Mesenchymal stem cell (in vitro differentiated cells and primary cell): Measurements from ENCODE around the gene KAT8.

Source experiments
- DNase-seq: peaks from one replicate; pipeline ENCODE4 v3.0.0-alpha.2; 2013
- H2AFZ ChIP-seq: one replicate; pipeline ENCODE4 v1.6.1; 2013; ENCODE audit warnings: low read depth, mild to moderate bottlenecking, control low read depth, inconsistent platforms, low read length, moderate library complexity
- H2AK5ac ChIP-seq: 2 replicates; pipeline ENCODE4 v1.6.1; 2013; ENCODE audit warnings: low read length, moderate library complexity, mild to moderate bottlenecking, inconsistent platforms; ENCODE audit not compliant: severe bottlenecking
- H2BK120ac ChIP-seq: one replicate; pipeline ENCODE4 v1.6.1; 2013; ENCODE audit warnings: low read depth, mild to moderate bottlenecking, inconsistent platforms, low read length, moderate library complexity
- H2BK12ac ChIP-seq, 2 experiments: one replicate each; pipeline ENCODE4 v1.6.1; 2013; ENCODE audit warnings: inconsistent platforms in 2 of 2, low read length in 2 of 2, mild to moderate bottlenecking in 2 of 2, moderate library complexity in 2 of 2, control low read depth in 1 of 2
- H2BK15ac ChIP-seq: one replicate; pipeline ENCODE4 v1.6.1; 2013; ENCODE audit warnings: mild to moderate bottlenecking, low read depth, inconsistent platforms; ENCODE audit not compliant: poor library complexity, severe bottlenecking
- H2BK5ac ChIP-seq: 2 replicates; pipeline ENCODE4 v1.6.1; 2013; ENCODE audit warnings: low read depth, mild to moderate bottlenecking, low read length, control low read depth, inconsistent platforms; ENCODE audit not compliant: poor library complexity, severe bottlenecking
- H3K14ac ChIP-seq, 2 experiments: one replicate each; pipeline ENCODE4 v1.6.1; 2013; ENCODE audit warnings: inconsistent platforms in 2 of 2, low read length in 2 of 2, control low read depth in 1 of 2, mild to moderate bottlenecking in 1 of 2, moderate library complexity in 1 of 2
- H3K18ac ChIP-seq, 2 experiments: one replicate each; pipeline ENCODE4 v1.6.1; 2013; ENCODE audit warnings: inconsistent platforms in 2 of 2, low read length in 2 of 2, control low read depth in 1 of 2, low read depth in 1 of 2, mild to moderate bottlenecking in 1 of 2
- H3K23ac ChIP-seq, 2 experiments: one replicate each; pipeline ENCODE4 v1.6.1; 2013; ENCODE audit warnings: inconsistent platforms in 2 of 2, low read length in 2 of 2, mild to moderate bottlenecking in 2 of 2, moderate library complexity in 2 of 2, control low read depth in 1 of 2
- H3K27ac ChIP-seq: 2 replicates; pipeline ENCODE4 v1.5.1; 2013; ENCODE audit warnings: mild to moderate bottlenecking, moderate library complexity, low read length, control low read depth, inconsistent platforms; ENCODE audit not compliant: poor library complexity, severe bottlenecking
- H3K27me3 ChIP-seq, 2 experiments: 2 replicates each; pipeline versions ENCODE4 v1.6.1 to v1.7.0; 2013; ENCODE audit warnings: low read length in 2 of 2, mild to moderate bottlenecking in 2 of 2, moderate library complexity in 2 of 2, control low read depth in 1 of 2, inconsistent platforms in 1 of 2; ENCODE audit not compliant: control insufficient read depth in 1 of 2, insufficient read depth in 1 of 2
- H3K36me3 ChIP-seq, 2 experiments: 2 replicates each; pipeline versions ENCODE4 v1.6.1 to v1.7.0; 2013; ENCODE audit warnings: low read length in 2 of 2, control low read depth in 1 of 2, inconsistent platforms in 1 of 2, low read depth in 1 of 2, mild to moderate bottlenecking in 1 of 2; ENCODE audit not compliant: insufficient read depth in 2 of 2, control insufficient read depth in 1 of 2
- H3K4ac ChIP-seq, 2 experiments: one replicate each; pipeline ENCODE4 v1.6.1; 2013; ENCODE audit warnings: inconsistent platforms in 2 of 2, low read length in 2 of 2, mild to moderate bottlenecking in 2 of 2, moderate library complexity in 2 of 2, control low read depth in 1 of 2, low read depth in 1 of 2
- H3K4me1 ChIP-seq: 2 replicates; pipeline ENCODE4 v1.6.1; 2013; ENCODE audit warnings: low read depth, low read length, control low read depth; ENCODE audit not compliant: control insufficient read depth, insufficient read depth
- H3K4me2 ChIP-seq: 2 replicates; pipeline ENCODE4 v1.6.1; 2013; ENCODE audit warnings: low read length, mild to moderate bottlenecking, inconsistent platforms; ENCODE audit not compliant: poor library complexity, severe bottlenecking
- H3K4me3 ChIP-seq, 2 experiments: 2 replicates each; pipeline versions ENCODE4 v1.5.1 to v1.7.0; 2013; ENCODE audit warnings: low read length in 2 of 2, mild to moderate bottlenecking in 2 of 2, control low read depth in 1 of 2, low read depth in 1 of 2; ENCODE audit not compliant: insufficient read depth in 1 of 2
- H3K79me1 ChIP-seq: replicated peaks from 2 replicates; pipeline ENCODE4 v1.6.1; 2013; ENCODE audit warnings: mild to moderate bottlenecking, control low read depth, low read length, inconsistent platforms; ENCODE audit not compliant: poor library complexity, severe bottlenecking
- H3K9ac ChIP-seq: 2 replicates; pipeline ENCODE4 v1.7.0; 2013; ENCODE audit warnings: mild to moderate bottlenecking, low read length, moderate library complexity
- H3K9me3 ChIP-seq: 2 replicates; pipeline ENCODE4 v1.7.0; 2013; ENCODE audit warnings: mild to moderate bottlenecking, low read length; ENCODE audit not compliant: control insufficient read depth
- H4K8ac ChIP-seq: one replicate; pipeline ENCODE4 v1.6.1; 2013; ENCODE audit warnings: inconsistent platforms, mild to moderate bottlenecking, low read length, moderate library complexity
- H4K91ac ChIP-seq: one replicate; pipeline ENCODE4 v1.6.1; 2013; ENCODE audit warnings: mild to moderate bottlenecking, low read length, inconsistent platforms
- WGBS: methylation state at CpG from one replicate; pipeline ENCODE4 v1.1.7; 2013; ENCODE audit warnings: mixed read lengths; 5-methylcytosine and 5-hydroxymethylcytosine counted together

Gene KAT8

DNA sequence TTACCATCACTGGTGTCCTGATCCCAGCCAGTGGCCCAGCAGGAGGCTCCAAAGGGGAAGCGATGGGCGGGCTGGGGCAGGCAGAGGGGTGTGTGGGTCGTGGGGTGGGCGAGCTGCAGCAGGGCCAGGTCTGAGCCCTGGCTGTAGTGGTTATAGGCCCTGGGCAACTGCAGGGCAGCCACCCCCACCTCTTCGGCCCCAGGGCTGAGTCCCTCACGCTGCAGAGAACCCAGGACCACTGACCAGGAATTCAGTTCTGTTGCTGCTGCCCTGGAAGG lies 30.9 kb upstream of the KAT8 start:
- H3K27ac ChIP-seq = no peak overlapping the region
- 88% methylated on average over 6 of the region's 6 CpGs for WGBS

DNA sequence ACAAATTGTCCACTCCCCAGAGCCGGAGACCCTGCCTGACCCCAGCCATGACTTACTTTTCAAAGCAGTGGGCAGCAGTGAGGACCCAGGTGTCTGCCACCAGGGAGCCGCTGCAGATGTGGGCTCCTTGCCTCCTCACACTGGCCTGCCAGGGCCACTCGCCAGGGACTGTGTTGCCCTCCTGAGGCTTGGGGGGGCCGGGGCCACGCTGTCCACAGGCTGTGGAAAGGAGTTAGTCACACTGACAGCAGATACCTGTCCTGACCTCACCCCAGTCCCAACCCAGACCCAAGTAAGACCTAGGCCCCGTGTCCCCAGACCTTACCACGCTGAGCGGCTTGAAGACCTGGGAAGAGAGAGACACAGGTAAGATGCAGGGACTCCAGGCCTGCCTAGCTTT lies 30.0 kb upstream of the KAT8 start:
- H3K4me2 ChIP-seq = no peak overlapping the region
- H2BK12ac ChIP-seq = no peak overlapping the region
- H3K36me3 ChIP-seq = peaks cover 84 to 88% of the 10 kb centered on the region in 2 experiments
- H2AK5ac ChIP-seq = no peak overlapping the region
- H3K14ac ChIP-seq = no peak overlapping the region
- H3K9me3 ChIP-seq = no peaks in the 10 kb centered on the region
- peak overlapping the region; percentile 43 for H3K9ac ChIP-seq
- H3K4me3 ChIP-seq = no peak overlapping the region
- WGBS = 96% methylated on average over 8 of the region's 8 CpGs
- no peak overlapping the region for H3K27ac ChIP-seq
- H4K91ac ChIP-seq = no peak overlapping the region
- H3K4me1 ChIP-seq = peaks cover 32% of the 10 kb centered on the region
- no peaks in the 10 kb centered on the region for H3K27me3 ChIP-seq
- H3K23ac ChIP-seq = no peak overlapping the region
- no peak overlapping the region for H3K4ac ChIP-seq
- H2AFZ ChIP-seq = no peak overlapping the region
- DNase-seq = no peak
- no peak overlapping the region for H4K8ac ChIP-seq
- peaks cover 45% of the 10 kb centered on the region for H3K79me1 ChIP-seq
- H3K18ac ChIP-seq = no peak overlapping the region
- H2BK15ac ChIP-seq = no peak overlapping the region
- no peak overlapping the region for H2BK5ac ChIP-seq
- no peak overlapping the region for H2BK120ac ChIP-seq

More for the DNA sequence above, 30.9 kb upstream of the KAT8 start:
- H3K4me1 ChIP-seq = peaks cover 38% of the 10 kb centered on the region
- H3K79me1 ChIP-seq = peaks cover 45% of the 10 kb centered on the region
- no peaks in the 10 kb centered on the region for H3K27me3 ChIP-seq
- no peak overlapping the region for H4K91ac ChIP-seq
- no peak overlapping the region for H2AFZ ChIP-seq
- H3K9me3 ChIP-seq = no peaks in the 10 kb centered on the region
- H3K4me2 ChIP-seq = no peak overlapping the region
- H3K36me3 ChIP-seq = peaks cover 93% of the 10 kb centered on the region in 2 experiments
- H2AK5ac ChIP-seq = no peak overlapping the region
- no peak overlapping the region for H3K4me3 ChIP-seq
- no peak overlapping the region for H4K8ac ChIP-seq
- DNase-seq = no peak
- no peak overlapping the region for H3K18ac ChIP-seq
- H3K4ac ChIP-seq = no peak overlapping the region
- H2BK15ac ChIP-seq = no peak overlapping the region
- H2BK5ac ChIP-seq = no peak overlapping the region
- no peak overlapping the region for H2BK120ac ChIP-seq
- no peak overlapping the region for H3K23ac ChIP-seq
- H3K9ac ChIP-seq = no peak overlapping the region
- H2BK12ac ChIP-seq = no peak overlapping the region
- H3K14ac ChIP-seq = no peak overlapping the region

DNA sequence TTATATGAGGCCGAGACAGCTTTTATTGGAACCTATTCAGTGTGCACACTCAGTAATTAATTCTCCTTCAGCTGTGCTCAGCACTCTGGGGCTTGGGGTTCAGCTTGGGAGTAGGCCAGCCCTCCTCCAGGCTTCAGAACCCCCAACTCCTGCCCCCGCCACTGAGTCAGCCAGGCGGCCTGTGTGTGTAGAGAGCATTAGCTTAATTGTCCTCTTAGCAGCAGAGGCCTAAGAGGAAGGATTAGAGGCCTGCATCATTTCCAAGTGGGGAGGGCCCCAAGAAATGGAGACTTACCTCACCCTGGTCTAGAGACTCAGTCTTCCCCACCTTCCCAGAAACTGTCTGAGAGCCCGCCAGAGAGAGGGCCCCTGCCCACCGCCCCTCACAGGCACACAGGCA lies 29.5 kb upstream of the KAT8 start:
- Histone ChIP-seq H3K23ac (no peak overlapping the region), H3K18ac (no peak overlapping the region), H3K9ac (peak overlapping the region; percentile 43), H3K9me3 (no peaks in the 10 kb centered on the region), H4K91ac (peak overlapping the region; percentile 21), H3K79me1 (peaks cover 48% of the 10 kb centered on the region), H3K36me3 (peaks cover 79 to 87% of the 10 kb centered on the region in 2 experiments), H3K27me3 (no peaks in the 10 kb centered on the region), H2AK5ac (no peak overlapping the region), H3K4me1 (peaks cover 33% of the 10 kb centered on the region), H3K4ac (no peak overlapping the region), H2AFZ (no peak overlapping the region), H2BK15ac (no peak overlapping the region), H2BK5ac (no peak overlapping the region), H3K4me2 (no peak overlapping the region), H3K27ac (no peak overlapping the region), H4K8ac (no peak overlapping the region), H2BK120ac (no peak overlapping the region), H3K4me3 (no peak overlapping the region), H3K14ac (no peak overlapping the region), H2BK12ac (no peak overlapping the region)
- no peak for DNase-seq
- 100% methylated on average over 4 of the region's 5 CpGs for WGBS

DNA sequence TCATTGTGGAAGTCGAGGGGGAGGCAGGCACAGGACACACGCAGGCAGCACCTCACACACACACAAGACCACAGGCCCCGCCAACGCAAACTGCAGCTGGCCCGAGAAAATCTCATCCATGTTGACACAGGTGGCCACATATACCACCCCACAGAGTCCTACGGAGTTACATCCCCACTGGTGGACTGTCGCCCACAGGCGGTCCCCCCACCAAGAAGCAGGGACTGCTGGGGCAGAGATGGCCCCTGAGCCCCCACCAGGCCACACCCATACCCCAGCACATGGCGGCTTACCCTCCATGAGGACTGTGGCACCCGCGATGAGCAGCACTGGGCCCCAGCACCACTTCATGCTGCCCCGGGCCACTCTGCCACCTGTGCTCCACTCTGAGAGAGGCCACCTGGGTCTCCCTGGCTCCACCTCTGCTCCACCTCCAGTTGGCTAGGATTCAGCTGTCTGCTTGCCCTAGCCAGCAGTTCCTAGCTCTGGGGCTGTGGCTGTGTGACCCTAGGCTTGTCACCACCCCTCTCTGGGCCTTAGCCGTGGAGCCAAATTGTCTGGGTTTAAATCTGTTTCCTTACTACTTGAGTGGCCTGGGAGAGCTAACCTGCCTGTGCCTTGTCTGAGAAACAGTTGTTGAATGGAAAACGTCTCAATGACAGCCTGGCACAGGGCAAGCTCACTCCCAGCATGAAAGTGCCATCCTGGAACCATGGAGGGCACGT lies 28.8 kb upstream of the KAT8 start, which contains the start of gene PRSS53:
Gene PRSS53 (minus strand): TSS at position 485 of the 725 bp plus-strand sequence. CDS start 134 bp downstream, at position 351.
- Histone ChIP-seq H3K9me3 (no peaks in the 10 kb centered on the region), H2AFZ (no peak within 1 kb of the TSS), H3K79me1 (peaks cover 46% of the 10 kb centered on the region), H3K14ac (no peak within 1 kb of the TSS), H2BK5ac (no peak within 1 kb of the TSS), H3K4ac (no peak within 1 kb of the TSS), H3K4me3 (no peak within 1 kb of the TSS), H3K36me3 (peaks cover 73 to 81% of the 10 kb centered on the region in 2 experiments), H2BK12ac (peak within 1 kb of the TSS in 1 of 2 experiments; percentile 15), H4K8ac (no peak within 1 kb of the TSS), H2AK5ac (no peak within 1 kb of the TSS), H2BK120ac (no peak within 1 kb of the TSS), H3K27me3 (no peaks in the 10 kb centered on the region), H3K18ac (no peak within 1 kb of the TSS), H3K4me1 (peaks cover 36% of the 10 kb centered on the region), H3K23ac (no peak within 1 kb of the TSS), H3K9ac (peak within 1 kb of the TSS; percentile 43), H3K27ac (no peak within 1 kb of the TSS), H4K91ac (peak within 1 kb of the TSS; percentile 21), H2BK15ac (no peak within 1 kb of the TSS), H3K4me2 (no peak within 1 kb of the TSS)
- 92% methylated on average over 15 of the region's 15 CpGs for WGBS
- no peak for DNase-seq
